ENCODE data around the gene DNAJC5. TPM values are rescaled to one million over a fixed set of nuclear protein-coding genes. Genes with fewer than 3 reads are reported as not detected.
A peak's percentile ranks its signal among the peaks of the same experiment; 100 is the strongest.
"Not testable (repeated sequence)": the region's sequence is repeated elsewhere in the genome, so short reads cannot be mapped to it uniquely, and the experiment has no call there.

Gene DNAJC5
- polyA plus RNA-seq, 3 donors = 19.0 to 22.9 (median 21.1) TPM

DNA sequence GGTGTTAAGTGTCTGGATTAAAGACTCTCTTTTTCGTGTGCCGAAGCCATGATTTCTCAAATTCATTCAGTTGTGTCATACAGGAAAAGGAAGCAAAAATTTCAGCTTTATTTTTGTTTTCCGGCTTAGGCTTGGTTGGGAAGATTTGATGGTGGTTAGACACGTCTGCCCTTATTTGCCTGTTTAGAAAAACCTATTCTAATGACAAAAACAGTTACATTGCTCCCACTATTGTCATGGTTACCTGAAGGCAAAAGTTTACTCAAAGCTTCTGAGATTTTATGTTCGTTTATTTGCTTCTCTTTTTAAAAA lies 982 bp downstream of the DNAJC5 start:
- H3K27ac ChIP-seq (ENCODE audit: low read depth, low read length) = no peak overlapping the region
- WGBS, 3 donors = 0 to 2% (median 0%) methylated on average over 5 of the region's 5 CpGs

- 7 to 14% (median 14%) methylated on average over 18 of the region's 18 CpGs for WGBS, 3 donors
- H3K27ac ChIP-seq (ENCODE audit: low read depth, low read length) = peak overlapping the region; percentile 40
Observed at GRCh38 chr20:63896264-63897105, 1.6 kb downstream of the DNAJC5 start.

DNA sequence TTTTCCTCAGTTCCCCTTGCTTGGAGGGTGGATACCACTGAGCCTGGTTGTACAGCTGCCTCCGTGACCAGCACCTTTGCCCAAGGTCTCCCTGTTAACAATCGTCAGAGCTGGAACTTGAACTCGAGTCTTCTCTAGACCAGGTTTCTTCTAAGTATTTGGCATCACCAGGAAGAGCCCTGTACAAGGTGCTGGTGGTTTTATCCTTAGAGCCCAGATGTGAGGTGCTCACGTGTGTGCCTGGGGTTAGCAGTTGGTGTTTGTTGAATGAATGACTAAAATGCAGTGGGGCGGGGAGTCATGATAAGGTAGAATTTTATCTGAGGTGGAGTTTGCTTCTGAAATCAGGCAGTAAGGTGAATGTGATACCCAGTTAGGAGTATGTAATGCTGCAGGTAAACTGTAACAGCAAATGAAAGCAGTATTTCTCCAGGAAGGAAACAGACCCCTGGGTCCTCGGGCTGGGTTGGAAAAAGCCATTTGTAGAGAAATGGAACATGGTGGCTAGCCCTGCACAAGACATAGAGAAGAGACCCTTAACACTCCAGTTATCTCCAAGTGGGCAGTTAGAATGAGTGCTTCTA lies 3.1 kb downstream of the DNAJC5 start:
- WGBS, 3 donors = 46 to 80% (median 78%) methylated on average over 6 of the region's 6 CpGs
- no peak overlapping the region for H3K27ac ChIP-seq (ENCODE audit: low read depth, low read length)

DNA sequence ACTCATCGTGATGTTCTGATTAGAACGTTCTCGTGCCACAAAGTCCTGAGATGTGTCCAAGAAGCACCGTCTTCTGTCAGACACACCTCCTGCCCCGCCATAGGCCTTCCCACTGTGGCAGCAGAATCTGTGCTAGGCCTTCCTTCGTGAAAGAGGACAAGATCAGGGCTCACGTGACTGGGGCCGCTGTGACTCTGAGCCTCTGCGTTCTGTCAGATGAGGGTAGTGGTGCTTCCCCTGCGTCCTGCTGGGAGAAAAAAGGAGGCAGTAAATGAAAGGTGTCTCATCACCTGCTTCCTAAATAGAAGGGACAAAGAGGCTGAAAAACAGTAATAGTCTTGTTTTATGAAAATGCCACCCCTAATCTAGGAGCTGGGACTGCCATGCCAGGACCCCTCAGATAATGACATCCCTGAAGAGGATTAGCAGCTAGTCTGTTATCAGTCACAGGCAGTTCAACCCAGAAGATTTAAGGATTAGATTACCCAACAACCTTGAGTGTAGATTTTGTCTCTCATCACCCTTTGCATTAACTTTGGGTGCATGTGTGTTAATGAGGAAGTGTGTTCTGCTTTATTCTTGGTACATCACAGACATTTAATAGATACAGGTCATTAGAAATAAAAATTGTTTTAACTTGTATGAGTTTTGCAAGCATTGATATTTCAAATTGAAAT lies 4.1 kb downstream of the DNAJC5 start:
- H3K27ac ChIP-seq (ENCODE audit: low read depth, low read length) = no peak overlapping the region
- WGBS, 3 donors = 66 to 84% (median 71%) methylated on average over 10 of the region's 10 CpGs

DNA sequence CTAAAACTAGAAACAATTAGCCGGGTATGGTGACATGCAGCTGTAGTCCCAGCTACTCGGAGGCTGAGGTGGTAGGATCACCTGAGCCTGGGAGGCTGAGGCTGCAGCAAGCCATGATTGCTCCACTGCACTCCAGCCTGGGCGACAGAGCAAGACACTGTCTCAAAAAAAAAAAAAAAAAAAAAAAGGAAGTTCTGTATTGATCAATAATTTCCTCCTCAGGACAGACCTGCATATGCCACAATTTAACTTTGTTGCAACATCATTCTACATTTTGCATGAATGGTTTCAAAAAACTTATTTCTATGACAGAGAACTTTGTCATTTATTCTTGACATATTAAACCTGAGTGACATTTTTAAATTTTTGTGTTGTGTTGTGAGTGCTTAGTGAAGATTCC lies 5.5 kb downstream of the DNAJC5 start:
- no peak overlapping the region for H3K27ac ChIP-seq (ENCODE audit: low read depth, low read length)
- 44 to 62% (median 57%) methylated on average over 3 of the region's 3 CpGs for WGBS, 3 donors

GRCh38 chr20:63903796-63904561 lies 9.1 kb downstream of the DNAJC5 start:
- H3K27ac ChIP-seq (ENCODE audit: low read depth, low read length) = no peak overlapping the region
- WGBS, 3 donors = 60 to 78% (median 61%) methylated on average over 11 of the region's 11 CpGs

DNA sequence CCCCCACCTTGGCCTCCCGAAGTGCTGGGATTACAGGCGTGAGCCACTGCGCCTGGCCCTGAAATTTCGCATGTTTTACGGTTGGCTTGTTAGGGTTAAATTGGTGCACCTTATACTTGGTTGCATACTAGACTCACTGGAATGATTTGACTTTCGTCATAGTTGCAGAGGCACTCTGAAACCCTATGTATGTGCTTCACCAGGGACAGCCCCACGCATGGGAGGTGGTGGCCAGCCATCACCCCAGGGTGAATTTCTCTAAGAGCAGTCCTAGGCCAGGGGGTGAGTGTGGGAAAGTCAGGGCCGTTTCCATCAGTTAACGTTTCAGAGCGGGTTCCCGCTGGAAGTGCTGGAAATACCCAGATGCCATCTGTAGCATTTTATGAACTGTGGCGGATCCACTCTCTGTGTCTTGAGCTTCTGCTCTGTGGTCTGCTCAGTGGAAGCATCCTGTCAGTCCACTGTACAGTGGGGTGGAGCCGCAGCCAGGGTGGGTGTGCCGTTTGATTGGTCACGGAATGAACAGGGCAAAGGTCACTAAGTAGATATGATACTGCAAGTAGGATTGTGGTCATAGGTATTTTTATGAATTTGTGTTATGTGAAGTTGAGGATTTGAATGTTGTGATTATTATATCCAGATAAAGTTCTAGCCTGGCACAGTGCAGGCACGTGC lies 13.2 kb downstream of the DNAJC5 start:
- WGBS, 3 donors = 52 to 74% (median 69%) methylated on average over 16 of the region's 16 CpGs
- H3K27ac ChIP-seq (ENCODE audit: low read depth, low read length) = no peak overlapping the region

GRCh38 chr20:63911176-63911575 lies 16.2 kb downstream of the DNAJC5 start:
- WGBS, 3 donors = 32 to 51% (median 49%) methylated on average over 12 of the region's 12 CpGs
- no peak overlapping the region for H3K27ac ChIP-seq (ENCODE audit: low read depth, low read length)

DNA sequence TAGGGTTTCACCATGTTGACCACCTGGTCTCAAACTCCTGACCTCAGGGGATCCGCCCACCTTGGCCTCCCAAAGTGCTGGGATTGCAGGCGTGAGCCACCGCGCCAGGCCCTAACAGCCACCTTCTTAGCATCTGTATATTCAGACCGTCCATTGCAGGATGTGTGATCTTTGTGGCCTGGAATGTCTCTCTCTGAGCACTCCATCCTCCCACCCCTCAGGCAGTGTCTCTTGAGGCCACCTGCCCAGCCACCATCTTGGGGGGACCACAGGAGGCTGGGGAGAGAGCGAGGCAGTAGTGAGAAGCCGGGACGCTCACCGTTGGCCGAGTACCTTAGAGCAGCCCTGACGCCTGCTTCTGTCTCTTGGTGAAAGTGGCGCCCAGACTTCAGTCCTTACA lies 18.8 kb downstream of the DNAJC5 start:
- no peak overlapping the region for H3K27ac ChIP-seq (ENCODE audit: low read depth, low read length)

GRCh38 chr20:63915471-63915870 lies 20.5 kb downstream of the DNAJC5 start:
- WGBS, 3 donors = 55 to 96% (median 86%) methylated on average over 6 of the region's 6 CpGs
- no peak overlapping the region for H3K27ac ChIP-seq (ENCODE audit: low read depth, low read length)

More for the DNA sequence above, 18.8 kb downstream of the DNAJC5 start:
- WGBS, 3 donors = 96 to 98% (median 97%) methylated on average over 12 of the region's 12 CpGs

- 93 to 94% (median 94%) methylated on average over 8 of the region's 8 CpGs for WGBS, 3 donors
- H3K27ac ChIP-seq (ENCODE audit: low read depth, low read length) = not testable (repeated sequence)
Observed at GRCh38 chr20:63916371-63916939, 21.5 kb downstream of the DNAJC5 start.

GRCh38 chr20:63917811-63918210 lies 22.9 kb downstream of the DNAJC5 start:
- no peak overlapping the region for H3K27ac ChIP-seq (ENCODE audit: low read depth, low read length)
- 87 to 93% (median 93%) methylated on average over 11 of the region's 11 CpGs for WGBS, 3 donors

- H3K27ac ChIP-seq (ENCODE audit: low read depth, low read length) = no peak overlapping the region
- WGBS, 3 donors = 88 to 96% (median 92%) methylated on average over 13 to 19 of the region's 19 CpGs
Observed at GRCh38 chr20:63919130-63919529, 24.2 kb downstream of the DNAJC5 start.

- no peak overlapping the region for H3K27ac ChIP-seq (ENCODE audit: low read depth, low read length)
- WGBS, 3 donors = 91 to 96% (median 95%) methylated on average over 23 of the region's 23 CpGs
Observed at GRCh38 chr20:63920226-63920625, 25.3 kb downstream of the DNAJC5 start.

- H3K27ac ChIP-seq (ENCODE audit: low read depth, low read length) = no peak overlapping the region
- WGBS, 3 donors = 68 to 77% (median 75%) methylated on average over 8 of the region's 8 CpGs
Observed at GRCh38 chr20:63923651-63924050, 28.7 kb downstream of the DNAJC5 start.

GRCh38 chr20:63924241-63924640 lies 29.3 kb downstream of the DNAJC5 start:
- 75 to 79% (median 77%) methylated on average over 9 of the region's 9 CpGs for WGBS, 3 donors
- no peak overlapping the region for H3K27ac ChIP-seq (ENCODE audit: low read depth, low read length)

GRCh38 chr20:63926298-63926697 lies 31.4 kb downstream of the DNAJC5 start:
- no peak overlapping the region for H3K27ac ChIP-seq (ENCODE audit: low read depth, low read length)
- WGBS, 3 donors = 64 to 78% (median 77%) methylated on average over 8 of the region's 8 CpGs

DNA sequence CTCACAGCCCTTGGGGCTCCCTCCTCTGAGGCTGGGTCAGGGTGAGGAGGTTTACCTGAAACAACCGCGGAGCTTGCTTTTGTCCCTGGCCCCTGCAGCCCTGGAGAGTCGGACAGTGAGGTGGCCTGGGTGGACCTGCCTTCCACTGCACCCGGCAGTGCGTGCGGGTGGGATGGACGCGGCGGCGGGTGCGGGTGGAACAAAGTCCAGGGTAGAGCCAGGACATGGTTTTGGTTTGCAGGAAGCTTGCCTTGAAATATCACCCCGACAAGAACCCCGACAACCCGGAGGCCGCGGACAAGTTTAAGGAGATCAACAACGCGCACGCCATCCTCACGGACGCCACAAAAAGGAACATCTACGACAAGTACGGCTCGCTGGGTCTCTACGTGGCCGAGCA lies 34.1 kb downstream of the DNAJC5 start:
- WGBS, 3 donors = 95 to 97% (median 97%) methylated on average over 26 of the region's 26 CpGs
- H3K27ac ChIP-seq (ENCODE audit: low read depth, low read length) = no peak overlapping the region

All from adipose tissue (tissue), 3 donors.